GM03348 (cell line): ENCODE data around the gene HPSE2.

Experiments used
- DNase-seq: peaks from one replicate; pipeline ENCODE4 v3.0.0; 2012; ENCODE audit warnings: low spot score

HPSE2 gene

GRCh38 chr10:98676895-98677294 is 558.8 kb downstream of the HPSE2 start:
- no peak for DNase-seq

DNA sequence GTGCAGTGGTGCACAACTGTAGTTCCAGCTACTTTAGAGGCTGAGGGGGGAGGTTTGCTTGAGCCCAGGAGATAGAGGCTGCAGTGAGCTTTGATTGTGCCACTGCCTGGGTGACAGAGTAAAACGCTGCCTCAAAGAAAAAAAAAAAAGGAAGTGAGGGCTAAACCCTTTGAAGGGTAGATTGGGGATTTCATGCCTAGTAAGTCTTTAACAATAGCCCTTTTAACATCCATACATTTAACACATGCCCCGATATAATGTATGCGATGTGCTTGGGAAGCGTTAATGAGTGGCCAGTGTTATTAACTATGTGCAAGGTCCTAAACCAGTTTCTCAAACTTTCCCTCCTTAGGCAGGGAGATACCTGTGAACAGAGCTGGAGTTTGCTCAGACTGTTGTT is 559.8 kb downstream of the HPSE2 start:
- no peak for DNase-seq

DNA sequence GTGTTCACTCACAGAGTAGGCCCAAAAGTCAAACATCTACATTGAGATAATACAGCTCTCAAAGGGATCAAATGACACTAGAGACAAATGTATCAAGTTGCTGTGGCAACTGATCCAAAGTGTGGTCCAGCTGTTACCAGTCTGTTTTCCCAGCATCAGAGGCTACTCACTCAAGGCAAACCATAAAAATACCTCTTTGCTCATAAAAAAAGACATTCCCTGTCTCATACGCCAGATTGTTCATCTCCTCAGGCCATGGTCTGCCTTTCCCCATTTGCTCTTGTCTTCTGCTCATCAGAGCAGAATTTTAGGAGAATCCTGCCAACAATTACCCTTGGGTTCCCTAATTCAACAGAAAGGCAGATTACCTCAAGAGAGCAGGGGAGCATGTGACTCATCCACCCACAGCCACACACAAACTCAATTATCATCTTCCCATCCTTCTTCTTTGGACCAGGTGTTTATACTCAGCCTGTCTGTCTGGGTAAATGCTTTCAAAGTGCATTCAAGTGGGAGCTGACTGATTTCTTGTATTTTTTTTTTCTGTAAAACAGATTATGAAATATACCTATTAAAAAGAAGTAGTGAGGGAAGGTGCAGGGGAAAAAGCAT is 562.4 kb downstream of the HPSE2 start:
- no peak for DNase-seq

GRCh38 chr10:98667081-98667480 is 568.6 kb downstream of the HPSE2 start:
- no peak for DNase-seq

GRCh38 chr10:98666276-98666675 is 569.4 kb downstream of the HPSE2 start:
- DNase-seq: no peak

DNA sequence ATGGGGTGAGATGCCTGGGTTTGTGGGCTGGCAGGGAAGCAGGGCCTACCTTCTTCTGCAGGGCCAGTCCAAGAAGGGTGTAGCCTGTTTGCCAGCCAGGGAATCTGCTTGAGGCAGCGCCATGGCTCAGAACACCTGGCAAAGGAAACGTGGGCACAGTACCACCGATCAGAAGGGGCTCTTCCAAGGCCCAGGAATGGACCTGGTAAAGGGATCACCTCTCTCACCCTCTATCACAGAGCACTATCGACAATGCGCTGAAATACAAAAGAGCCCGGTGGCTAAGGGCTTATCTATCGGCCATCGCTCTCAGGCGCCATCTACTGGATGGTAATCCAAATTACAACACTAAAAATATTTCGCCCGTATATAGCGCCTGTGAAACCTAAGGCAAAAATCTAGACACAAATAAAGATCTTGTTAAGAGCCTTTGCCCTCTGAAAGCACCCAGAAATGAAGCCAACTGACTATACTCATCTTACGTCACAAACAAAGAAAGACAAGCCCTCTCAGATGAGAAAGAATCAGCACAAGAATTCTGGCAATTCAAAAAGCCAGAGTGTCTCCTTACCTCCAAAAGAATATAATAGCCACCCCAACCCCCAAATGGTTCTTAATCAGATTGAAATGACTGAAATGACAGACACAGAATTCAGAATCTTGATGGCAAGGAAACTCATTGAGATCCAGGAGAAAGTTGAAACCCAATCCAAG is 571.2 kb downstream of the HPSE2 start:
- DNase-seq: peak; percentile 20

DNA sequence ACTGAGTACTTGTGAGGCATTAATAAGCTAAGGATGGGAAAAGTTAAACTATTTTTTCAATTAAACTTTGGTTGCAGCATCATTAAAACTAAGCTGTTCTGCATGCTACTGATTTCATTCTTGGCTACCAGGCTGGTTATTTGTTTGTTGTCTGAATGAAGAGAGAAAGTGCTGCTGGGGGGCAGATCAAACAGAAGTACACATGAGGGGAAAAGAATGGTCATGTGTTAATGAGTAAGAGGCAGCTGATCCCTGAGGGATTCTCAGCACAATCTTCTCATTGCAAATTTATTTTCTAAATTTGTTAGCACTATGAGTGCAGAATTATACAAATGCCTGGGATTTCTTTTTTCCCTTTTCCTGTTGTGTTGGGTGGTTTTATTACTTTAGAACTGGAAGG is 575.7 kb downstream of the HPSE2 start:
- no peak for DNase-seq

DNA sequence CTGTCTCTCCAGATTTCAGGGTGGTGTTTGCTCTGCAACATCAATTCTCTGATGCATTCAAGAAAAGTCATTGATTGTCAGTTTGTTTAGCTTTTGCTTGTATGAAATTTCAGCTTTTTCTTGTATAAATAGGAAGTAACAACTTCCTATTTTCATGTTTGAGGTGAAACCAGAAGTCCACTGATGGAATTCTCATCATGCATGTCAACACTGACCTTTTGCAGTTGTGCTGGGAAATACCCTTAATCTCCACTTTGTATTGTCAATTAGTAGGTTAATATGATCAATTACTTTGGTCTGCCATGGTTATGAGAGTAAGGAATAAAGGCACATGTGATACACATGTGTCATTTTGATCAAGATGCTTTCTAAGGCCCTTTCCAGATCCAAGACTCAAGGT is 580.2 kb downstream of the HPSE2 start:
- no peak for DNase-seq

- DNase-seq: no peak
Measured at GRCh38 chr10:98649170-98649569, 586.5 kb downstream of the HPSE2 start.

GRCh38 chr10:98646998-98647917 is 588.4 kb downstream of the HPSE2 start:
- no peak for DNase-seq

DNA sequence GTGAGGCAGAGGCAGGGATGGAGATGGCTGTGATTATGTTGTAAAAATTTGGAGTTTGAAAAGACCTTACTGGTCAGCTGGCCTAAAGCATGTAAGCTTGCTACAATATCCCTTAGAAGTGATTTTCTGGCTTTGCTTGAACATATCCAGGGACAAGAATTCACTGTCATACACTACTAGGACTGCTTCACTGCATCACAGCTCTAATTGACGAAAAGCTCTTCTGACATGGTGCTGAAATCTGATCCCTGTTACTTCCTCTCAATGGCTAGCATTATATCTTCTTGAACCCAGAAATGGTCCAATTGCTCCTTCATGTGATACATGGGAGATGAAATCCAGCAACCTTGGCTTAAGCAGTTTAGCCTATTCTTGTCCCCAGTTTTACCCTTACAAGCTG is 591.2 kb downstream of the HPSE2 start:
- no peak for DNase-seq

DNA sequence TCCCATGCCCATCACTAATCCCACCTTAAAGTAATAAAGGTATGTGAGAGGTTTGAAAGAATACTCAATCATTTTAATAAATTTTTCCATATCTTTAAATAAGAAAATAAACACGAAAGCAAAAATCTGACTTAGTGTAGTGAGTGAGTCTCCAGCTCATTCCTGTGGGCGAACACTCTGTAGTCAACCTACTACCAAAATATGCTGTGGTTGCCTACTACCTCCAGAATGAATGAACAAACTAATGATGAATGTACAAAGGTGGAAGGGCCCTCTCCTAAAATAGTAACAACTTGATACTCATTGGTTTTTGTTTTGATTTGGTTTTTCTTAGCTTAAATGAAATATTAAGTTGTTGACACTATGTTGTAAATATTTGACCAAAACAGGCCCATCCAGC is 593.4 kb downstream of the HPSE2 start:
- DNase-seq: peak; percentile 35

DNA sequence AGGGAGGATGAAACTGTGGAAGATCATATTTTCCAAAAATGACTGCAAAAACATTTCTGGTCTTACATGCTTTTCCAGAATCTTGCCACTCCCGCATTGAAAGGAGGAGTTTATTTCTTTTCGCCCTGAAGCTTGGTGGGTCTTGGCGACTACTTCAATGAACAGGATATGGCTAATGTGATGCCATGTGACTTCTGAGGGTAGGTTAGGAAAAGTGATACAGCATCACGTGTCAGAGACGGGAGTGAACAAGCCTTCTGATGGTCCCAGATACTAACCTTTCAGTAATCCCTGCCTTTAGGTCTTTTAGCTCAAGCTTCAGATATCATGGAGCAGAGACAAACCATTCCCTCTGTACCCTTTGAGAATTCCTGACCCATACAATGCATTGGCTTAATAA is 596.7 kb downstream of the HPSE2 start:
- no peak for DNase-seq

DNA sequence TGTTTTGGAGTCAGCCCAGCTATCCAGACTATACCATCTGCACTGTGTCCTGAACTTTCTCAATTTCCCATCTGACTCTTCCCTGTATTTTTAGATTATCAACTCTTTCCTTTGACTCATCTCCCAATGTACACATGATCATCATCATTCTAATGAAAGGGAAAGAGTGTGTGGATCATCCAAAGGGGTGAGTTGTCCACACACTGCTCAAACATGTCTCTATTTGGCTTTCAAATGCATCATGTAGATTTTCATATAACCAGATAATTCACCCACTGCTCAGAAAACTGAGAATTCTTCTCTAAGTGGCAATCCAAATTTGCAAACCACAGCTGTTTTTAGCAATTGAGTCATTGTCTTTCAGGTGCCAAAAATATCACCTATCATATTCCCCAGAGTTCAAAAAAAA is 598.7 kb downstream of the HPSE2 start:
- DNase-seq: no peak

GRCh38 chr10:98632456-98633150 is 603.0 kb downstream of the HPSE2 start:
- no peak for DNase-seq

- DNase-seq: no peak
Measured at GRCh38 chr10:98628206-98628605, 607.4 kb downstream of the HPSE2 start.

GRCh38 chr10:98627711-98628110 is 607.9 kb downstream of the HPSE2 start:
- DNase-seq: no peak

- no peak for DNase-seq
Measured at GRCh38 chr10:98624963-98625362, 610.7 kb downstream of the HPSE2 start.

GRCh38 chr10:98623176-98623575 is 612.5 kb downstream of the HPSE2 start:
- no peak for DNase-seq

- DNase-seq: no peak
Measured at GRCh38 chr10:98621630-98622029, 614.0 kb downstream of the HPSE2 start.

DNA sequence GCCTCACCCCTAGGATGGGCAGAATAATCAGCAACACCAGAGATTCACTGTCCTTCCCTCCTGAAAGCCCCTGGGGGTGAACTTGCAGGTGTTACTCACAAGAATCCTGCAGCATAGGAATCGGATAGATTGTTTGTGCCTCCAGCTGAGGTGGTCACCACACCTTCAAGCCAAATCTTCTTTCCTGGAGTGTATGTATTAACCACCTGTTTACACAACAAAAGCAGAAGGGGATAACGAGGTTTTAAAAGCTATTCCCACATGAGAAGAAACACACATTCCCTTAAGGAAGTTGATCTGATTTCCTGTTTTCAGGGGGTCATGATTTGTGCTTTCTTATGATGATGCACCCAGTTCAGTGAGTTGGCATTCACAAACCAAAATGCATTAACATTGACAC is 615.1 kb downstream of the HPSE2 start:
- no peak for DNase-seq

DNA sequence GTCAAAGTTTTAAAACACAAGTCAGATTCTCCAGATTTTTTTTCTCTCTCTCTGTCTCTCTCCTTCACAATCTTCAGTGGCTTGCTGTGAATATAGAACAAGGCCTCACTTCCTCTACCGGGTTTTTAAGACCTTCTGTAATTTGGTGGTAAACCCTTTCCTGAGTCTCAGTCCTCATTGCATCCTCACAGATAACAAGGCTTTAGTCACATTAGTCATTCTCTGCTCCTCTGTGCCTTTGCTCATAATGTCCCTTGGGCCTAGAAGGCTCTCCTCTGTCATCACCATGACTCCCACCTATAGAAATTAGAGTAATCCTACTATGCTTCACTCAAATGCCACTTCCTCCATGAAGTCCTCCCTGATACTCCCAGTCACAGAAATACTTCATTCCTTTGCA is 616.2 kb downstream of the HPSE2 start:
- no peak for DNase-seq
